ENCODE measurements around the gene FAM50A.

The FAM50A gene

DNA sequence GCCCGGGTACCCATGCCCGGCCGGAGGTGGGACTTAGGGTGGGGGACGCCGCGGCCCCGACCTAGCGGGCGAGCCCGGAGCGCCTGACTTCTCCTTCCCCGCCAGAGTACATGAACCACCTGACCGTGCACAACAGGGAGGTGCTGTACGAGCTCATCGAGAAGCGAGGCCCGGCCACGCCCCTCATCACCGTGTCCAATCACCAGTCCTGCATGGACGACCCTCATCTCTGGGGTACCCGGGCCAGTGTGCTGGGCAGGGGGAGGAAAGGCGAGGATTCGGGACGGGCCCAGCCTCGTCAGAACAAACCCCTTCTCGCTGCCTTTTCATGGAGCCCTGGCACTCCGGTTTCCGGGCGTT lies 32.0 kb upstream of the FAM50A start:
- Histone ChIP-seq H3K9me3 (no peaks in the 10 kb centered on the region), H3K36me3 (no peaks in the 10 kb centered on the region), H3K27me3 (no peaks in the 10 kb centered on the region), H3K27ac (peak overlapping the region; percentile 93), H3K4me1 (ENCODE audit: control insufficient read depth in 1 of 2, insufficient read depth in 1 of 2, low read depth in 1 of 2, low read length in 1 of 2) (peaks cover 44 to 51% of the 10 kb centered on the region in 2 experiments), H3K4me3 (ENCODE audit: low read depth in 1 of 2, low read length in 1 of 2) (peak overlapping the region; percentile 77 to 78)
- TF ChIP-seq, protein P1, sequence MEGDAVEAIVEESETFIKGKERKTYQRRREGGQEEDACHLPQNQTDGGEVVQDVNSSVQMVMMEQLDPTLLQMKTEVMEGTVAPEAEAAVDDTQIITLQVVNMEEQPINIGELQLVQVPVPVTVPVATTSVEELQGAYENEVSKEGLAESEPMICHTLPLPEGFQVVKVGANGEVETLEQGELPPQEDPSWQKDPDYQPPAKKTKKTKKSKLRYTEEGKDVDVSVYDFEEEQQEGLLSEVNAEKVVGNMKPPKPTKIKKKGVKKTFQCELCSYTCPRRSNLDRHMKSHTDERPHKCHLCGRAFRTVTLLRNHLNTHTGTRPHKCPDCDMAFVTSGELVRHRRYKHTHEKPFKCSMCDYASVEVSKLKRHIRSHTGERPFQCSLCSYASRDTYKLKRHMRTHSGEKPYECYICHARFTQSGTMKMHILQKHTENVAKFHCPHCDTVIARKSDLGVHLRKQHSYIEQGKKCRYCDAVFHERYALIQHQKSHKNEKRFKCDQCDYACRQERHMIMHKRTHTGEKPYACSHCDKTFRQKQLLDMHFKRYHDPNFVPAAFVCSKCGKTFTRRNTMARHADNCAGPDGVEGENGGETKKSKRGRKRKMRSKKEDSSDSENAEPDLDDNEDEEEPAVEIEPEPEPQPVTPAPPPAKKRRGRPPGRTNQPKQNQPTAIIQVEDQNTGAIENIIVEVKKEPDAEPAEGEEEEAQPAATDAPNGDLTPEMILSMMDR (IDR thresholded peaks at IDR 0.05), result no peak

DNA sequence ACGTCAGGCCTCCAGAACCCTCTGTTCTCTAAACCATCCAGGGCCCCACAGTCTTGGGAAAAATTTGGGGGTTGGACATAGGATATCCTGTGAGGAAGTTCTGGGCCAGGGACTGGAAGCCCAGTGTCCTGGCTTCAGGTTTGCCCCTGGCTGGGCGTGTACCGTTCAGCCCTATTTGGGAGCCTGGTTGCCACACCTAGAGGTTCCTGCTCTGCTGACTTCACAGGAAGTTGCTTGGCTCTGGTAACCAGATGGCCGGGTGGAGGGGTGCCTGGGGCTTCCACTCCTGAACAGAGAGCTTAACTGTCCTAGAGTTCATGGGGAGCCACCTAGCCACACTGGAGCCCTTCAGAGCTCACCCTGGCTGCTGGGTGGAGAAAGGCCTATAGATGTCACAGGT lies 31.5 kb upstream of the FAM50A start:
- no peaks in the 10 kb centered on the region for H3K36me3 ChIP-seq
- H3K9me3 ChIP-seq, result no peaks in the 10 kb centered on the region
- peak overlapping the region; percentile 93 for H3K27ac ChIP-seq
- peaks cover 44 to 51% of the 10 kb centered on the region in 2 experiments for H3K4me1 ChIP-seq (ENCODE audit: control insufficient read depth in 1 of 2, insufficient read depth in 1 of 2, low read depth in 1 of 2, low read length in 1 of 2)
- TF ChIP-seq, protein P1 (IDR thresholded peaks at IDR 0.05), result no peak
- peak overlapping the region; percentile 77 to 78 for H3K4me3 ChIP-seq (ENCODE audit: low read depth in 1 of 2, low read length in 1 of 2)
- H3K27me3 ChIP-seq, result no peaks in the 10 kb centered on the region

DNA sequence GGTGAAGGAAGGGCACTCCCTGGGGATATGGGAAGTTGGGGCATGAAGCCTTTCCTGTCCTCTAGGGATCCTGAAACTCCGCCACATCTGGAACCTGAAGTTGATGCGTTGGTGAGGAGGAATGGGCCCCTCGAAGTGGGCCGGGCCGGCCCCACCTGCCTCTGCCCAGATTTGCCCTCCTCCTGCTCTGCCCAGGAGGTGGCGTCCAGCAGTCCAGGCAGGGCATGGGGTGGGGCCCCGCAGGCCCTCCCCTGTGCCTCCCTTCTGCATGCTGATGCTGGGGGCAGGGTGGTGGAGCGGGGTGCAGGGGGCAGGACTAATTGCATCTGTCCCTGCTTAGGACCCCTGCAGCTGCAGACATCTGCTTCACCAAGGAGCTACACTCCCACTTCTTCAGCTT lies 30.8 kb upstream of the FAM50A start:
- peak overlapping the region; percentile 93 for H3K27ac ChIP-seq
- peaks cover 41 to 45% of the 10 kb centered on the region in 2 experiments for H3K4me1 ChIP-seq (ENCODE audit: control insufficient read depth in 1 of 2, insufficient read depth in 1 of 2, low read depth in 1 of 2, low read length in 1 of 2)
- H3K4me3 ChIP-seq (ENCODE audit: low read depth in 1 of 2, low read length in 1 of 2), result peak overlapping the region in 1 of 2 experiments; percentile 78
- no peaks in the 10 kb centered on the region for H3K27me3 ChIP-seq
- TF ChIP-seq, protein P1 (IDR thresholded peaks at IDR 0.05), result no peak
- H3K36me3 ChIP-seq, result no peaks in the 10 kb centered on the region
- no peaks in the 10 kb centered on the region for H3K9me3 ChIP-seq

DNA sequence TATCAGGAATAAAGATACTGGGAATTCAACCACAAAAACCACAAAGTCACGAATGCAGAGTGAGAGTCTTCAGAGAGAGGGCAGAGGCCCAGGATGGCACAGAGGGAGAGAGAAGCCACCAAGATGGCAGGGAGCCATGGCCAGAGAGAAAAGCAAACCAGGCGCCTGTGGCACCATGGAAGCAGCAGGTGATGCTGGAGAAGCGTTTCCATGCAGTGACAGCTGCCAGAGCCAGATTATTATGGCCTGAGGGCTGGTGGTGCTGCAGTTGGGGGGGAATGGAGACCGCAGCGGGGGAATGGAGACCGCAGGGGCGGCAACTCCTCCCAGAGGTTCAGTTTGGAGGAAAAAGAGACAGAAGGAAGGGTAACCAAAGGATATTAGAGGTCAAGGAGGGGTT lies 26.8 kb upstream of the FAM50A start:
- Histone ChIP-seq H3K4me3 (ENCODE audit: low read depth in 1 of 2, low read length in 1 of 2) (no peak overlapping the region), H3K27ac (no peak overlapping the region), H3K36me3 (peaks cover 10% of the 10 kb centered on the region), H3K9me3 (no peaks in the 10 kb centered on the region), H3K4me1 (ENCODE audit: control insufficient read depth in 1 of 2, insufficient read depth in 1 of 2, low read depth in 1 of 2, low read length in 1 of 2) (peaks cover 19 to 20% of the 10 kb centered on the region in 2 experiments), H3K27me3 (no peaks in the 10 kb centered on the region)
- TF ChIP-seq, protein P1 (IDR thresholded peaks at IDR 0.05), result no peak

DNA sequence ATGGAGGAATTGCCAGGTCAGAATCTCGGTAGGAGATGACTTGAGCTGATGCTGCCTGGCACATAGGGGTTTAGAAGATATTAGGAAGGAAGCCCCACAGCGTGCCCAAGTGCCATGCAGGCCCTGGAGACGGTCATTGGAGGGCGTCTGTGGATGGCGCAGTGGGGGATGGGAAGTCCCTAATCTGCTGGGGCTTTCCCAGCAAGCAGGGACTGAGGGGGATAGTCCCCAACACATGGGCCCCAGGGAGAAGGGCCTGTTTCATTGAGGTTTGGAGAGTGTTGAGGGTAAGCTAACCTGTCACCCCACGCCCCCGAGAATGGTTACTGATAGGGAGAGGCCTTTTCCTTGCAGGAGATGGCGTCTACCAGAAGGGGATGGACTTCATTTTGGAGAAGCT lies 24.8 kb upstream of the FAM50A start:
- Histone ChIP-seq H3K9me3 (no peaks in the 10 kb centered on the region), H3K36me3 (peaks cover 10% of the 10 kb centered on the region), H3K4me3 (ENCODE audit: low read depth in 1 of 2, low read length in 1 of 2) (no peak overlapping the region), H3K27me3 (no peaks in the 10 kb centered on the region), H3K27ac (no peak overlapping the region), H3K4me1 (ENCODE audit: control insufficient read depth in 1 of 2, insufficient read depth in 1 of 2, low read depth in 1 of 2, low read length in 1 of 2) (no peaks in the 10 kb centered on the region)
- TF ChIP-seq, protein P1 (IDR thresholded peaks at IDR 0.05), result no peak
